ENCODE results near the gene SYT1.

Gene SYT1

DNA sequence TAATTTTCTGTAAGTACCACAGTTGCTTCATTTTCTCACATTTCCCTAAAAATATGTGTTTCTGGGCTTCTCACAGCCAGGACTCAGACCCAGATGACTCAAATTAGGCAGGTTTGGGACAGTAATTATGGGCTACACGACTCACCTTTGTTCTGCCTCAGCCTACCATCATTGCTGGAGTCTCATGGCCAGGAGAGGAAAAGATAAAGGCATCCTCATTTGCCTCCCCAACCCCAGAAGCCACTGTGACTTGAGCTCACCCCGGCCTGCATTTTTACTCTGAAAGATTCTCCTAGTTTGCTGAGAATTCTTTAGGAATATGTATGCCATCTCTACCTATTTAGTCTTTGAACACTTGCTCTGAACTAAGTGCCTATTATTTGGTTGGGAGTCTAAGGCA lies 618.3 kb downstream of the SYT1 start:
- Histone ChIP-seq H3K27ac (ENCODE audit: low read depth, low read length) (no peak overlapping the region), H3K36me3 (ENCODE audit: insufficient read depth, low read length) (no peaks in the 10 kb centered on the region), H2AFZ (ENCODE audit: low read length, unreplicated experiment) (no peak overlapping the region), H3K4me1 (ENCODE audit: control insufficient read depth, insufficient read depth, low read length, unreplicated experiment) (no peaks in the 10 kb centered on the region), H3K79me2 (ENCODE audit: control insufficient read depth, insufficient read depth, low read length, unreplicated experiment) (no peaks in the 10 kb centered on the region), H3K27me3 (ENCODE audit: insufficient read depth, low read length) (no peaks in the 10 kb centered on the region), H3K4me3 (ENCODE audit: low read depth, low read length) (no peak overlapping the region)

GRCh38 chr12:79486154-79486553 lies 621.6 kb downstream of the SYT1 start:
- no peak overlapping the region for H3K27ac ChIP-seq (ENCODE audit: low read depth, low read length)
- no peaks in the 10 kb centered on the region for H3K79me2 ChIP-seq (ENCODE audit: control insufficient read depth, insufficient read depth, low read length, unreplicated experiment)
- no peaks in the 10 kb centered on the region for H3K36me3 ChIP-seq (ENCODE audit: insufficient read depth, low read length)

DNA sequence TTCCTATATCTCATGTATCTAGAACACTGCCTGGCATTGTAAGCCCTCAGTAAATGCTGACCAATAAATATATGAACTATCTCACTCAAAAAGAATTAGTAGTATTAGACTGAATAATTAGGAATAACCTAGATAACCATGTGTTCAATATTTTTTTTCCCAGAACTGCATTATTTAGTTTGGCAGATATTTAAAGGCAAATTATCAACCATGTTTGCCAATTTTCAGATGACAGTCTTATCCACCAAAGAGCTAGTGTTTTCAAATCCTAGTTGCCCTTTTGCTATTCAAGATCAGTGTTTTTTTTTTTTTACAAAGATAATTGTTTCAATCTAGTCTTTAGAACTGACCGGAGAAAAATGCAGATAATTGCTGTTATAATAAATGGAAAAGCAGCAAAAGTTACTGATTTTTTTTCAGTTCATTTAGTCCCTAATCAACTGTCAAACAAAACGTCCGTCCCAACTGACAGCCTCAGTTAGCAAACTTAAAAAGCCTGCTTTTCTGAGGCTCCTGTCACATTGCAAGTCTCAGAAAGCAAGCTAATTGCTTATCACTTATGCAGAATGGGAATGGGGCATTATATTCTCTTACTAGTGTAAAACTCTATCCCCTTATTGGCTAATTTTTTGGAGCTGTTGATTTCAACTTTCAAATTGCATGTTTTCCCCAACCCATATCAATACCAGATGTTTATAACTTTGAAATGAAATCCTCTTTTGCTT lies 623.0 kb downstream of the SYT1 start:
- Histone ChIP-seq H3K79me2 (ENCODE audit: control insufficient read depth, insufficient read depth, low read length, unreplicated experiment) (no peaks in the 10 kb centered on the region), H3K4me3 (ENCODE audit: low read depth, low read length) (no peak overlapping the region), H3K4me1 (ENCODE audit: control insufficient read depth, insufficient read depth, low read length, unreplicated experiment) (no peaks in the 10 kb centered on the region), H3K36me3 (ENCODE audit: insufficient read depth, low read length) (no peaks in the 10 kb centered on the region), H2AFZ (ENCODE audit: low read length, unreplicated experiment) (no peak overlapping the region), H3K27ac (ENCODE audit: low read depth, low read length) (no peak overlapping the region), H3K27me3 (ENCODE audit: insufficient read depth, low read length) (no peaks in the 10 kb centered on the region)

More at GRCh38 chr12:79486154-79486553, 621.6 kb downstream of the SYT1 start:
- Histone ChIP-seq H3K4me3 (ENCODE audit: low read depth, low read length) (no peak overlapping the region), H3K27me3 (ENCODE audit: insufficient read depth, low read length) (no peaks in the 10 kb centered on the region), H2AFZ (ENCODE audit: low read length, unreplicated experiment) (no peak overlapping the region), H3K4me1 (ENCODE audit: control insufficient read depth, insufficient read depth, low read length, unreplicated experiment) (no peaks in the 10 kb centered on the region)

All from ACC112 (cell line).